ENCODE data around the gene PSMD9. TPM values are rescaled to one million over a fixed set of nuclear protein-coding genes. Genes with fewer than 3 reads are reported as not detected.
A peak's percentile ranks its signal among the peaks of the same experiment; 100 is the strongest.
"Not testable (repeated sequence)": the region's sequence is repeated elsewhere in the genome, so short reads cannot be mapped to it uniquely, and the experiment has no call there.

The PSMD9 gene
- total RNA-seq, 1 donor from 2014 or later = 36.6 TPM

DNA sequence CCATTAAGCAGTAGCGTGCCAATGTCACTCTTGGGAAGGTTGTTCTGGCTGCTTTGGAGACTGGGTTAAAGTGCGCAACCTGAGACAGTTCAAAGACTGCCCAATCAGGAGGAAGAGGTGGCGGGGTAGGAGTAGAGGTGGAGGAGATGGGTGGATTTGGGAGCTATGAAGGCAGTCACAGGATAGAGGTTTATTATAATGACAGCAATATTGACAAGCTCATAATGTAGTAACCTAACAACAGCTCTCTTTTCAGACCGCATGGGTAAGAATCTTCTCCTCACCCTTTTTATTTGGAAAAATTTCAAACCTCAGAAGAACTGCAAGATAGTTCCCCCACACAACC is 5.3 kb upstream of the PSMD9 start:
- Histone ChIP-seq H3K9me3 (no peaks in the 10 kb centered on the region), H3K27me3 (ENCODE audit: low read depth) (no peaks in the 10 kb centered on the region), H3K36me3 (no peaks in the 10 kb centered on the region), H3K4me3 (no peak overlapping the region), H3K4me1 (no peaks in the 10 kb centered on the region), H3K27ac (no peak overlapping the region)
- TF ChIP-seq, protein P1, sequence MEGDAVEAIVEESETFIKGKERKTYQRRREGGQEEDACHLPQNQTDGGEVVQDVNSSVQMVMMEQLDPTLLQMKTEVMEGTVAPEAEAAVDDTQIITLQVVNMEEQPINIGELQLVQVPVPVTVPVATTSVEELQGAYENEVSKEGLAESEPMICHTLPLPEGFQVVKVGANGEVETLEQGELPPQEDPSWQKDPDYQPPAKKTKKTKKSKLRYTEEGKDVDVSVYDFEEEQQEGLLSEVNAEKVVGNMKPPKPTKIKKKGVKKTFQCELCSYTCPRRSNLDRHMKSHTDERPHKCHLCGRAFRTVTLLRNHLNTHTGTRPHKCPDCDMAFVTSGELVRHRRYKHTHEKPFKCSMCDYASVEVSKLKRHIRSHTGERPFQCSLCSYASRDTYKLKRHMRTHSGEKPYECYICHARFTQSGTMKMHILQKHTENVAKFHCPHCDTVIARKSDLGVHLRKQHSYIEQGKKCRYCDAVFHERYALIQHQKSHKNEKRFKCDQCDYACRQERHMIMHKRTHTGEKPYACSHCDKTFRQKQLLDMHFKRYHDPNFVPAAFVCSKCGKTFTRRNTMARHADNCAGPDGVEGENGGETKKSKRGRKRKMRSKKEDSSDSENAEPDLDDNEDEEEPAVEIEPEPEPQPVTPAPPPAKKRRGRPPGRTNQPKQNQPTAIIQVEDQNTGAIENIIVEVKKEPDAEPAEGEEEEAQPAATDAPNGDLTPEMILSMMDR (IDR thresholded peaks at IDR 0.05) = no peak
- intact Hi-C loops (cut with DNase I) = no loop called here
- no peak for ATAC-seq
- DNase-seq = no peak

DNA sequence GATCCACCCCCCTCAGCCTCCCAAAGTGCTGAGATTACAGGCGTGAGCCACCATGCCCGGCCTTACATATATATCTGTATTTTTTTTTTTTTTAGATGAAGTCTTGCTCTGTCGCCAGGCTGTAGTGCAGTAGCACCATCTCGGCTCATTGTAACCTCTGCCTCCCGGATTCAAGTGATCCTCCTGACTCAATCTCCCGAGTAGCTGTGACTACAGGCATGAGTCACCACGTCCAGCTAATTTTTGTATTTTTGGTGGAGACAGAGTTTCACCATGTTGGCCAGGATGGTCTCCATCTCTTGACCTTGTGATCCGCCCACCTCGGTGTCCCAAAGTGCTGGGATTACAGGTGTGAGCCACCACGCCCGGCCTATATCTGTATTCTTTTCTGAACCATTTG is 3.5 kb upstream of the PSMD9 start:
- H3K9me3 ChIP-seq; ATAC-seq; H3K27me3 ChIP-seq (ENCODE audit: low read depth); H3K27ac ChIP-seq; H3K4me3 ChIP-seq; H3K4me1 ChIP-seq; H3K36me3 ChIP-seq; intact Hi-C loops (cut with DNase I); DNase-seq: not testable (repeated sequence)

DNA sequence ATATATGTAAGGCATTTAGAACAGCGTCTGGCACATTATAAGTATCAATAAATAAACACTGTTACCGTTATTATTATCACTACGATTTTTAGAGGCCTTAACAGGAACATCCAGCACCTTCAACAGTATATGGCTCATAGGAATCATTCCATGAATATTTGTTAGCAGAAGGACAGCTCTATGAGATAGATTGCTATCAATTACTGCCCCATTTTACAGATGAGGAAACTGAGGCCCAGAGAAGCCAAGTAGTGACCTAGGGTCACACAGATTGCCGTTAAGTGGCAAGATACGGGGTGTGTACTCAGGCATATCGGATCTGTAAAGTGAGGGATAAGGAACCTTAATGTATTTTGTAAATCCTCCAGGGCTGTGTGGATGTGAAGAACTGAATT is 510 bp upstream of the PSMD9 start:
- peak overlapping the region; percentile 71 for H3K4me3 ChIP-seq
- peak overlapping the region; percentile 92 for H3K27ac ChIP-seq
- ATAC-seq (no peak), DNase-seq (no peak)
- peaks cover 16% of the 10 kb centered on the region for H3K36me3 ChIP-seq
- H3K4me1 ChIP-seq = peaks cover 15% of the 10 kb centered on the region
- intact Hi-C loops (cut with DNase I) = no loop called here
- no peaks in the 10 kb centered on the region for H3K27me3 ChIP-seq (ENCODE audit: low read depth)
- TF ChIP-seq, protein P1 (IDR thresholded peaks at IDR 0.05) = peak; percentile 28
- no peaks in the 10 kb centered on the region for H3K9me3 ChIP-seq

DNA sequence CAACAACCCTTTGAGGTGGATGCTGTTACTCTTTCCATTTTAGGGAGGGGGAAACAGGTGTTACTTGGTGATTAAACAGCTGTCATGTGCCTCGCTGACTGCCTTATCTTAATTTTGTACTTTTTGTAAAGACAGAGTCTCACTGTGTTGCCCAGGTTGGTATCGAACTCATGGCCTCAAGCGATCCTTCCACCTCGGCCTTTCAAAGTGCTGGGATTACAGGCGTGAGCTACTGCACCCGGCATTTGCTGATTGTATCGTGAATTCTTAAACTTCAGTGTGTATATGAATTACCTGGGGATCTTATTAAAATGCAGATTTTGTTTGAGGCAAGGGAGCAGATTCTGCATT is 659 bp downstream of the PSMD9 start:
- peak overlapping the region; percentile 92 for H3K27ac ChIP-seq
- H3K27me3 ChIP-seq (ENCODE audit: low read depth) = no peaks in the 10 kb centered on the region
- peak overlapping the region; percentile 71 for H3K4me3 ChIP-seq
- no peaks in the 10 kb centered on the region for H3K9me3 ChIP-seq
- TF ChIP-seq, protein P1 (IDR thresholded peaks at IDR 0.05) = no peak
- no peak for ATAC-seq
- intact Hi-C loops (cut with DNase I) = no loop called here
- peaks cover 18% of the 10 kb centered on the region for H3K36me3 ChIP-seq
- H3K4me1 ChIP-seq = peaks cover 25% of the 10 kb centered on the region
- no peak for DNase-seq

DNA sequence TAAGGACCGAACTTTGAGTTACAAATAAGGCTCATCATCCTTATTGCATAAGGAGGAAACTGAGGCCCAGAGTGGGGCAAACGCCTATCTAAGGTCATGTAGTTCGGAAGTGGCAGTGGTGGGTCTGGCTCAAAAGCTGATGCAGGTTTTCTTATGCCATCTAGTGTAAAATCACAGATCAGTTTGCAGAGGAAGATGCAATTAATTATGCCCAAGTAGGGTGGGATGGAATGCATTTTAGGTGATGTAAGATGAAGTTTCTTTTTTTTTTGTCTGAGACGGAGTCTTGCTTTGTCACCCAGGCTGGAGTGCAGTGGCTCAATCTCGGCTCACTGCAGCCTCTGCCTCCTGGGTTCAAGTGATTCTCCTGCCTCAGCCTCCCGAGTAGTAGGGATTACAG is 1.1 kb downstream of the PSMD9 start:
- Histone ChIP-seq H3K4me1 (peaks cover 25% of the 10 kb centered on the region), H3K4me3 (peak overlapping the region; percentile 71), H3K27ac (peak overlapping the region; percentile 92), H3K36me3 (peaks cover 22% of the 10 kb centered on the region)
- H3K27me3 ChIP-seq (ENCODE audit: low read depth); DNase-seq; ATAC-seq; intact Hi-C loops (cut with DNase I); H3K9me3 ChIP-seq: not testable (repeated sequence)

DNA sequence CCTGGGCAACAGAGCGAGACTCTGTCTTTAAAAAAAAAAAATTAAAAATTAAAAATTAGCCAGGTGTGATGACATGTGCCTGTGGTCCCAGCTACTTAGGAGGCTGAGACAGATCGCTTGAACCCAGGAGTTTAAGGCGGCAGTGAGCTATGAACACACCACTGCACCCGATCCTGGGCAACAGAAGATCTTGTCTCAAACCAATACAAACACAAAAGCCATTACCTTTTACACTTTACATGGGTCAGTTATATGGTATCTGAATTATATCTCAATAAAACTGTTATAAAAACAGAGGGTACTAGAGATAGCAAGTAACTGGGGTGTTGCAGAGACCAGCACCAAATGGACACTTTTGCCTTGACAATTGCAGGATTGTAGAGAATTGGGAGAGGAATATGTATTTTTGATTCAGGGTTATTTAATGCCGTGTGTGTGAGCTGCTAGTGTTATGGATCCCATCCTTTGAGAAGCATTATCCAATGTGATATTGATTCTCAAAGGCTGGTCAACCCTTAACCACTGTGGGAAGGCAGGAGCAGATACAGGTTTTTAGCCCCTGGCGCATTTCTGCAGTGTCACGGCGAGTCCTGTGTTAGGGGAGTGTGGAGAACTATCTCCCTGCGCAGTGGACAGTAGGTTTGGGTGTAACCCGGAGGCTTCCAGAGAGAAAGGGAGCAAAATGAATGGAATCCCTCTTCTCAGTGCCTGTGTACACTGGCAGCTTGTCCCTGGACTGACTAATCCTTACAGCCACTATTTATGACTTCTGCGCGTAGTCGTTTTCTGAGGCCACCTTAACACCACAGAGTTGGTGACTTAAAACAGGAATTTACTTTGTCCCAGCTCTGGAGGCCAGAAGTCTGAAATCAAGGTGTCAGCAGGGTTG is 4.3 kb downstream of the PSMD9 start:
- Histone ChIP-seq H3K36me3 (peaks cover 53% of the 10 kb centered on the region), H3K27me3 (ENCODE audit: low read depth) (no peaks in the 10 kb centered on the region), H3K9me3 (no peaks in the 10 kb centered on the region), H3K4me3 (no peak overlapping the region), H3K4me1 (peaks cover 25% of the 10 kb centered on the region), H3K27ac (no peak overlapping the region)
- intact Hi-C loops (cut with DNase I) = no loop called here
- no peak for ATAC-seq
- TF ChIP-seq, protein P1 (IDR thresholded peaks at IDR 0.05) = no peak
- DNase-seq = no peak
